Astrocyte of the hippocampus (primary cell): ENCODE data around the gene PRKCA.

Experiments
- DNase-seq: peaks from one replicate; pipeline ENCODE4 v3.0.0; 2011; ENCODE audit warnings: low read depth, low spot score

The PRKCA gene

DNA sequence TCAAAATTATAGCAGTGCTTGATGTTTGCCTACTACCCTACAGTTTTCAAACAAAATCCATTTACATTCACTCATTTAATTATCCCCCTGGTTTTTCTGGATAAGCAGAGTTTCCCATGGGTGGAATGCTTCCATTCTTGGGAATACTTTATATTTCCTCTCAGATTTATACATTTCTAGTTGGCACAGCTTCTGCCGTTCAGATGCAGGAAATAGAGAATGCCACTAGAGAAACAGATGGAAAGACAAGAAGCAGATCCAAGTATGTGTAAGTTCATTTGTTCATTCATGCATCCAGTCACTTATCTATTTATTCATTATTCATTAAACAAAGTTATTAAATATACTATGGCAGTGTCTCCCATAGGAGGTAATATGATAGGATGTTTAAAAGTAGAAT is 467.5 kb downstream of the PRKCA start:
- no peak for DNase-seq

GRCh38 chr17:66772148-66772812 is 469.9 kb downstream of the PRKCA start:
- DNase-seq = no peak

GRCh38 chr17:66775271-66775670 is 472.9 kb downstream of the PRKCA start:
- DNase-seq = no peak

DNA sequence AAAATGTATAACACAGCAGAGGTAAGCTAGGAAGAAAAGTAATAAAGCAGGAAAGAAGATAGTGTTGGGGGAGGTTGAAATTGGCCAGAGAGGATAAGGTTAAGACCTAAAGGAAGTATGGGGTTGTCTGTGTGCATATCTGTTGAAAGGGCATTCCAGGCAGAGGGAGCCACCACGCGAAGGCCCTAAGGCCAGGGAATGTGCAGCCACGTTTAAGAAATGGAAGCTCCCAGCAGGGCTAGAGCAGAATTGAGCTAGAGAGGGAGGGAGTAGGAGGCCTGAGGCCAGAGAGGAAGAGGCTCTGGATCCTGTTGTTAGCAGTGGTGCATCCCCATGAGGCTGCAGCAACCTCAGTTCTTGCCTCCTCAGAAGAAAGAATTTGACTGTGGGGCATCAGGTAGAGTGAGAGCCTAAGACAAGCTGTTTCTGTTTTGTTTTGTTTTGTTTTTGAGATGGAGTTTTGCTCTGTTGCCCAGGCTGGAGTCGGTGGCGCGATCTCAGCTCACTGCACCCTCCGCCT is 473.5 kb downstream of the PRKCA start:
- no peak for DNase-seq

DNA sequence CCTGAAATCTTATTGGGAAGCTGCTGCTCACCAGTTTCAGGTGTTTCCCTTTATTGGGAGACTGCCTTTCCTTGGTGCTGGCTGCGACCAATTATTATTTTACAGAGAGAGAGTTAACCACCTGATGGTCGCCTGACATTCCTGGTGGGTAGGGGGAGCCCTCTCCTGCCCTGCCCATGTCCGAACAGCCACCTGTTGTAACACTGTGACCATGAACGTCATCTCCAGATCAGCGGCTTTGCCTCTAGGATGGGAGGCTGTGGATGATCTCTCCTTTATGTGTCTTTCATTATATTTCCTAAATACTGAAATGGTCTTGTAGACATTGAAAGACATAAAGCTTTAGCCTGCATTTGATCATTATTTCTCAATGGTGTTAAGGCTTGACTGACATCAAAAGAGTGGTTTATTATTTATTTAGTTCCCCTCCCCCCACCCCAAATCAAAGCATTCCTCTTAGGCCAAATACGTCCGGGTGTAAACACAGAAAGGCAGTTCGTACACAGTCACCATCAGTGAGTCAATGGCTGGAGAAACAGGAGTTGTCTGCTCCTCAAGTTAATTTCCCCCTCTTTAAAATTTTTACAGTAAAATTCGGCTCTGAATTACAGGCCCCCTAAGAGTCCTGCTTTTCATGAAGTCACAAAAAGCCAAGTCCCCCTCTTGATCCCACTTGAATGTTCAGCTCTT is 474.7 kb downstream of the PRKCA start:
- DNase-seq = peak; percentile 70

DNA sequence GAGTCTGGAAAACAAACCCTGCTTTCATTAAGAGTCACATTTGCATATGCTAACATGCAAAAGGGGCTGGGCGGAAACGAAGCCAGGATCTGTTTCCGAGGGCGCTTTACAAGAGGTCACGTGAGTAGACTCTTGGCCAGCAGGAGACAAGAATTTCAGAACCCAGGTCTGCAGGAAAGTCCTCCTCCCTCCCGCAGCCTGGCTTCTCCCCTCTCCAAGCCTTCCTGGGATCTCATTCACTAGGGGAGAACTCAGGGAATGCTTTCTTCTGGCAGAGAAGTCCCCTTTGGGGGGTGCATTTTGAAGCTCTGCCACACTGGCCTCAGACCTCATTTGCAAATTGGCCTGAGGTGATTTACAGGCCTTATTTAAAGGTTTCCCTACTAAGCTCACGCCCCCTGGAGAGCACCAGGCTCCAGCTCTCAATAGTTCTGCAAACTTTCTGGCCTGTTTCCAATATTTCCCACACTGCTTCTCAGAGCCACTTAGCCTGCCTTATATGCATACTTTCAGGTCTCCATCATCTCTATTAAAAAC is 475.3 kb downstream of the PRKCA start:
- peak; percentile 94 for DNase-seq

DNA sequence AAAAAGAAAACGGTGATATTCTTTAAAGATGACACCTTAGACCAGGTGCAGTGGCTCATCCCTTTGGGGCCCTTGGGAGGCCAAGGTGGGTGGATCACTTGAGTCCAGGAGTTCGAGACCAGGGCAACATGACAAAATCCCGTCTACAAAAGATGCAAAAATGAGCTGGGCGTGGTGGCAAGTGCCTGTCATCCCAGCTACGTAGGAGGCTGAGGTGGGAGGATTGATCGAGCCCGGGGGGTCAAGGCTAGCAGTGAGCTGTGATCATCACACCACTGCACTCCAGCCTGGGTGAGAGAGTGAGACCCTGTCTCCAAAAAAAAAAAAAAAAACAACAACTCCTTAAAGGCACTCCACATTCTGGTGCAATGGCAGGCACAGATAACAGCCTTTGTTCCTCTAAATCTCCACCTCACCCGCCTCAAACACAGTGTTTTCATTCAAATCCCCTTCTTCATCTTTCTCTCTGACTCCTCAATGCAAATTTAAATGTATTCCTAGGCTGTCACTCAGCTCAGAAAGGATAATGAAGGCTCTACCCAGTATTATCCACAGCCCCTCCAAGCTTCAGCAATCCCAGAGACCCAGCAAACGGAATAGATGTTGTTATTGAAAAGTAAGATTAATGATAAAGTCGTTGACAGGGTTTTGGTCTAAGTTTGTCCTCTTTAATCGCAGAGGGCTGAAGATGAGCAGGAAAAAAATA is 476.3 kb downstream of the PRKCA start:
- DNase-seq = no peak

GRCh38 chr17:66779237-66779606 is 476.8 kb downstream of the PRKCA start:
- no peak for DNase-seq

- DNase-seq = no peak
Measured at GRCh38 chr17:66781135-66781534, 478.7 kb downstream of the PRKCA start.

DNA sequence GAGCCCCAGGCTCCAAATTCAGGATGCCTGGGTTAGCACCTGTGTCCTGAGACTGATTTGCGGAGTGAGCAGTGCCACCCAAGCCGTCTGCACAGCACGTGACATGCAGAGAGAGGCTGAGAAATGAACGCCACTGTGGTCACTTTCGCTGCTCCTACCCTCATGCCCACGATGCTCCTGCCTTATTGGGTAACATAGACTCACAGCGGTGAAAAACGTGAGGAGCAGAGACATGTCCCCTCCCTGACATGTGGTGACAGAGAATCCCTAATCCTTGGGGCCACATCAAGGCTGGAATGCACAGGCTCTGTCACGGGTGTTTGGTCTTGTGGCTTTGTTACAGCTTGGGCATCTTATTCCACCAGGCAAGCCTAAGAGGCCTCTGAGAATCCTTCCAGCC is 480.4 kb downstream of the PRKCA start:
- no peak for DNase-seq

- no peak for DNase-seq
Measured at GRCh38 chr17:66783656-66784381, 481.4 kb downstream of the PRKCA start.

- no peak for DNase-seq
Measured at GRCh38 chr17:66784621-66785364, 482.4 kb downstream of the PRKCA start.

DNA sequence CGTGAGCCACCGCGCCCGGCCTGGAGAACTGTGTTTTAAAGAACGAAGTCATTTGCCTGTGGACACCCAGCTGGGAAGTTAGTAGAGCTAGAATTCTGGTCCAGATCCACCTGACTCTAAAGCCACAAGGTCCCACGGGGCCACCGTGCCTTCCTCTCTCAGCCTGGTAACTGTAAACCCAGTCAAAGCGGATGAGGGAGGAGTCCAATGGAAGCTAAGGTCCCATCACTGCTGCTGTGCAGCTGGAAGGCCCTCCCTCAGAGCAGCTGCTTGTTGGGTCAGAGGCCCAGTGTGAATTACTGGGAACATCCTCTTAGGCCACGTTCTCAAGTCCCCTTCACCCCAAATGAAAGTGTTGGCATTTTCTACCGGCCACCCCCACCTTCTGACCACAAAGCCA is 483.7 kb downstream of the PRKCA start:
- no peak for DNase-seq

DNA sequence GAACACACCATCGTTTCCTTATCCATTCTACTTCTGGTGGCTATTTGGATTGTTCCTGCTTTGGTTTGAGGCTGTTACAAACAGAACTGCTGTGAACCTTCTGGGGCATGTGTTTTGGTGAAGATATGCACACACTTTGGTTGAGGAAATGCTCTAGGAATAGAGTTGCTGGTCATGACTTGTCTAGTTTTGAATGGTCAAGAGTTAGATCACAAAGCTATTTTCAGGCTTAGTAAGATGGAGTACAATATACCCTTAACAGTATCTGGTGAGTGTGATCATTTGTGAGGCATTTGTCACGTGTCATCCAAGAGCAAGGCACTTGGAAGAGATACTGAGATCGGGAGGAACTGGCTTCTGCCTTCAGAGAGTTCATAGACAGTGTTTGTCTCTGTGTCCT is 485.5 kb downstream of the PRKCA start:
- no peak for DNase-seq

- DNase-seq = no peak
Measured at GRCh38 chr17:66789093-66789492, 486.7 kb downstream of the PRKCA start.

DNA sequence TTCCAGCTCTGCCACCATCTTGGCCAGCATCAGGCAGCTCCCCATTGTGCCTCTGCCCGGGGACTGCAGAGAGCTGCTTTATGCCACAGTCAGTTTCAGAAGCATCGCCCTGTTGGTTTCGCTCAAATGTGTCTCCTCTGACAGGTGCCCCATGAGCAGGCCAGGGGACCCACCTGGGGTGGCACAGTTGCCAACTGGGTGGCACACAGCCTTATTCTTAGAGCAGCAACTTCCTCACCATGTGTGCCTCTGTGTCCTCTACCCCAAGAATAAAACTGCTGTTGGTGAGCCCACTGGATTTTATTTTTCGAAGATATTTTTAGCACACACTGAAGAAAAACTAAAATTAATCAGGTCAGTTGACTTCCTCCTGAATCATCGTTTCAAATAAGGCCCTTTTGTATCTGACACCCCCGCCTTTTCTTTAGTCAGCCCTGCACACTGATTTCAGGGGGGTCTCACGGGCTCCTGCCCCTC is 487.6 kb downstream of the PRKCA start:
- DNase-seq = no peak

DNA sequence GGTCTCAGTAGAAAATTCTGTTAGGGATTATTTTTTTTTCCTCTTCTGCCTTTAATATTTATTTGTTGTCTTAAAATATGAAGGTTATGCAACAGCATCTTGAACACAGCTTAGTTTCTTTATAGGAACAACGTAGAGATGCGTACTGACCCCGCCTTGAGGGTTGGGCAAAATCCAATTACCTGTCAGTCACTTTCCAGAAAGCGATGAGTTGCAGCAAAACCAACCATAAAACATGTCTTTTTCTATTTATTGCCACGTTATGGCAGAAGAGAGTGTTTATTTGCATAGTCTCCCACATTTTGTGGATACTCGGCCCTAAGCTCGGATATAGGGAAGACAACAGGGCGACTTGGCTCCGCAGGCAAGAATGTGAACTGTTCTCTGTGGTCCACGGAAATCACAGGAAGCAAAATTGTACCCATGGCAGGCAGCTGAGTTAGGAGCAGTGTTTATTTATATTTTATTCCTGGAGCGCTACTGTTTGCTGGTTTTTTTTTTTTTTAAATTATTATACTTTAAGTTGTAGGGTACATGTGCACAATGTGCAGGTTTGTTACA is 488.2 kb downstream of the PRKCA start:
- no peak for DNase-seq

GRCh38 chr17:66791347-66791746 is 488.9 kb downstream of the PRKCA start:
- DNase-seq = no peak

DNA sequence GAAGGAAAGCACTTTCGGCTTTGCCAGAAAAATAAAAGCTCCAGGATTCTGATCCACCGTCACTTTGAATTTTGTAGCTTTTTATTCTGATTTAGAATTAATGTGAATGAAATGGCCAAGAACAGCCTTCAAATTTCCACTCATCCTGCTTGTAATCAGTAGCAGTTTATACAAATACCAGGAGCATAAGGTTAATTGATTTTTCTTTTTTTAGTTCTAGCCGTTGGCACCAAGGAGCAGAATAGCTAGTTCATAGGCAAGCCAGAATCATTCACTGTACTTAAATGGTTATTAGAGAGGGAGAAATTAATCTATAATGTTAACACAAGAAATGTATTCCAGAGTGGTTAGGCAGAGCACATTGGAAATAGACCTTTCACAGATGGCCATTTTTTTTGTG is 491.4 kb downstream of the PRKCA start:
- DNase-seq = no peak

DNA sequence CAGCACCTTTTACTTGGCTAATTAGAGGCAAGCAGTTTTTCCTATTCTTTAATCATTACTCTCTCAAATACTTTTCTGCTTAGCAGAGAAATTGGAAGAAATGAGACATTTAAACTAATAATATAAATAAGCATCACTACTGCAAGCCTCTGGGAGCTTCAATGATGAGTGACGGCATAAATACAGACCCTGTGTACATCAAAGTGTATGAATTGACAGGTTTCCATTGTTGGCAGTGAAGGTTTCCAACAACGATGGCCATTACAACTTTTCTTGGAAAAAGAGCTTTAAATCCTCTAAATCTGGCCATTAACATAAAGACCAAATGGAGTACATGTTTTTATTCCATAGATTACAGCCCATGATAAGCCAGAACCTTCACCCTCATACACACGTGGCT is 493.1 kb downstream of the PRKCA start:
- no peak for DNase-seq
